H9 (cell line): ENCODE data around the gene TMEM221. TPM values are rescaled to one million over a fixed set of nuclear protein-coding genes. Genes with fewer than 3 reads are reported as not detected.

Experiments used
- DNase-seq: peaks from one replicate; pipeline ENCODE4 v3.0.0-alpha.2; 2017
- H2AFZ ChIP-seq: one replicate; pipeline ENCODE4 v1.6.1; 2013; ENCODE audit warnings: mild to moderate bottlenecking, low read length, control low read depth, moderate library complexity
- H2AK5ac ChIP-seq: 2 replicates; pipeline ENCODE4 v1.6.1; 2013; ENCODE audit warnings: low read length, control low read depth, mixed read lengths; ENCODE audit not compliant: insufficient read length
- H2BK120ac ChIP-seq: one replicate; pipeline ENCODE4 v1.6.1; 2013; ENCODE audit warnings: low read depth, mild to moderate bottlenecking, low read length, control low read depth, inconsistent platforms; ENCODE audit not compliant: poor library complexity, severe bottlenecking
- H2BK12ac ChIP-seq: 2 replicates; pipeline ENCODE4 v1.6.1; 2013; ENCODE audit warnings: low read length, control low read depth, mixed read lengths, low read depth; ENCODE audit not compliant: insufficient read length
- H2BK15ac ChIP-seq: 2 replicates; pipeline ENCODE4 v1.6.1; 2013; ENCODE audit warnings: low read depth, low read length, control low read depth
- H2BK20ac ChIP-seq: one replicate; pipeline ENCODE4 v1.6.1; 2013; ENCODE audit warnings: low read depth, mild to moderate bottlenecking, low read length, control low read depth, inconsistent platforms; ENCODE audit not compliant: poor library complexity, severe bottlenecking
- H2BK5ac ChIP-seq: 2 replicates; pipeline ENCODE4 v1.6.1; 2013; ENCODE audit warnings: low read length, control low read depth, mixed read lengths; ENCODE audit not compliant: insufficient read length
- H3K14ac ChIP-seq: 2 replicates; pipeline ENCODE4 v1.6.1; 2013; ENCODE audit warnings: low read length, control low read depth; ENCODE audit not compliant: insufficient read depth
- H3K18ac ChIP-seq: 2 replicates; pipeline ENCODE4 v1.6.1; 2013; ENCODE audit warnings: low read depth, mild to moderate bottlenecking, mixed read lengths, low read length, control low read depth; ENCODE audit not compliant: insufficient read length
- H3K23ac ChIP-seq: 2 replicates; pipeline ENCODE4 v1.6.1; 2013; ENCODE audit warnings: low read length, control low read depth, mixed read lengths, low read depth; ENCODE audit not compliant: insufficient read length
- H3K23me2 ChIP-seq: 2 replicates; pipeline ENCODE4 v1.6.1; 2013; ENCODE audit warnings: low read depth, mild to moderate bottlenecking, mixed read lengths, low read length, control low read depth; ENCODE audit not compliant: insufficient read length, poor library complexity, severe bottlenecking
- H3K27ac ChIP-seq: 2 replicates; pipeline ENCODE4 v1.5.1; 2013; ENCODE audit warnings: low read length, control low read depth, mixed read lengths, low read depth; ENCODE audit not compliant: insufficient read length
- H3K27me3 ChIP-seq: 2 replicates; pipeline ENCODE4 v1.6.1; 2013; ENCODE audit warnings: low read length, control low read depth, inconsistent platforms; ENCODE audit not compliant: insufficient read depth
- H3K4ac ChIP-seq: 2 replicates; pipeline ENCODE4 v1.6.1; 2013; ENCODE audit warnings: low read depth, mild to moderate bottlenecking, control low read depth, inconsistent platforms, low read length, moderate library complexity
- H3K4me1 ChIP-seq: 2 replicates; pipeline ENCODE4 v1.6.1; 2013; ENCODE audit warnings: low read length, control low read depth, inconsistent platforms; ENCODE audit not compliant: insufficient read depth
- H3K4me2 ChIP-seq: 2 replicates; pipeline ENCODE4 v1.6.1; 2013; ENCODE audit warnings: low read length, control low read depth, mixed read lengths; ENCODE audit not compliant: insufficient read length, insufficient read depth
- H3K56ac ChIP-seq: 2 replicates; pipeline ENCODE4 v1.6.1; 2013; ENCODE audit warnings: low read depth, mild to moderate bottlenecking, mixed read lengths, low read length, control low read depth; ENCODE audit not compliant: insufficient read length
- H3K79me1 ChIP-seq: 2 replicates; pipeline ENCODE4 v1.6.1; 2013; ENCODE audit warnings: low read depth, mild to moderate bottlenecking, moderate library complexity, low read length, control low read depth, inconsistent platforms; ENCODE audit not compliant: insufficient read depth, poor library complexity, severe bottlenecking
- H3K79me2 ChIP-seq: 2 replicates; pipeline ENCODE4 v1.6.1; 2013; ENCODE audit warnings: low read length, control low read depth, inconsistent platforms; ENCODE audit not compliant: insufficient read depth
- H3K9ac ChIP-seq: 2 replicates; pipeline ENCODE4 v1.6.1; 2013; ENCODE audit warnings: low read length, control low read depth, mixed read lengths; ENCODE audit not compliant: insufficient read length; ENCODE audit errors: extremely low read depth
- H3K9me3 ChIP-seq: one replicate; pipeline ENCODE4 v1.6.1; 2013; ENCODE audit warnings: low read depth, low read length, inconsistent platforms; ENCODE audit not compliant: control insufficient read depth
- H3T11ph ChIP-seq: one replicate; pipeline ENCODE4 v1.6.1; 2013; ENCODE audit warnings: mild to moderate bottlenecking, low read length, control low read depth, inconsistent platforms
- H4K20me1 ChIP-seq: one replicate; pipeline ENCODE4 v1.6.1; 2013; ENCODE audit not compliant: control insufficient read depth, insufficient read length, insufficient read depth
- H4K5ac ChIP-seq: 2 replicates; pipeline ENCODE4 v1.6.1; 2013; ENCODE audit warnings: low read depth, mild to moderate bottlenecking, mixed read lengths, low read length, control low read depth; ENCODE audit not compliant: insufficient read length
- H4K8ac ChIP-seq: replicated peaks from 2 replicates; pipeline ENCODE4 v1.6.1; 2013; ENCODE audit warnings: low read length, control low read depth, mixed read lengths, low read depth; ENCODE audit not compliant: insufficient read length
- H4K91ac ChIP-seq: 2 replicates; pipeline ENCODE4 v1.6.1; 2013; ENCODE audit warnings: low read depth, mild to moderate bottlenecking, moderate library complexity, mixed read lengths, low read length, control low read depth; ENCODE audit not compliant: insufficient read length
- H3K27ac Mint-ChIP-seq, 3 experiments: 2 replicates in 2 of 3; 3 replicates in 1 of 3; pipeline ENCODE4 v1.8.0; 2020 to 2021; ENCODE audit warnings: mixed read lengths in 3 of 3, mild to moderate bottlenecking in 1 of 3, moderate library complexity in 1 of 3
- H3K27me3 Mint-ChIP-seq: 2 replicates; pipeline ENCODE4 v1.8.0; 2021; ENCODE audit warnings: low read depth, mild to moderate bottlenecking, moderate library complexity, mixed read lengths
- H3K36me3 Mint-ChIP-seq, 3 experiments: 2 replicates in 2 of 3; 3 replicates in 1 of 3; pipeline ENCODE4 v1.8.0; 2020 to 2021; ENCODE audit warnings: low read depth in 3 of 3, mixed read lengths in 3 of 3; ENCODE audit not compliant: insufficient read depth in 1 of 3
- H3K4me1 Mint-ChIP-seq, 2 experiments: 2 replicates each; pipeline ENCODE4 v1.8.0; 2020; ENCODE audit warnings: mixed read lengths in 2 of 2
- H3K4me3 Mint-ChIP-seq, 2 experiments: 2 replicates in 1 of 2; 3 replicates in 1 of 2; pipeline ENCODE4 v1.8.0; 2020 to 2021; ENCODE audit warnings: mild to moderate bottlenecking in 2 of 2, mixed read lengths in 2 of 2, moderate library complexity in 1 of 2
- H3K9me3 Mint-ChIP-seq, 2 experiments: 2 replicates in 1 of 2; 3 replicates in 1 of 2; pipeline ENCODE4 v1.8.0; 2020; ENCODE audit warnings: mild to moderate bottlenecking in 2 of 2, mixed read lengths in 2 of 2, moderate library complexity in 1 of 2
- WGBS: extraction: QIAGEN DNeasy Blood & Tissue Kit; methylation state at CpG from one replicate; pipeline ENCODE4 v1.1.7; 2013; ENCODE audit warnings: missing lambda C conversion rate, low lambda C conversion rate, mixed read lengths; ENCODE audit not compliant: insufficient read length; ENCODE audit errors: extremely low coverage; 5-methylcytosine and 5-hydroxymethylcytosine counted together
- total RNA-seq: library from RNA; stranded (reverse); gene quantifications from 2 replicates; pipeline ENCODE4 v1.2.1, GENCODE V29; 2021
- TF ChIP-seq, protein P1 (sequence below): fragments of 200-600 bp; sonication (generic); conservative IDR thresholded peaks from 3 replicates; pipeline ENCODE4 v1.8.0; 2021; ENCODE audit warnings: antibody characterized with exemption, mild to moderate bottlenecking

TMEM221 gene
- total RNA-seq, 1 experiment from 2014 or later = 1.4 TPM

DNA sequence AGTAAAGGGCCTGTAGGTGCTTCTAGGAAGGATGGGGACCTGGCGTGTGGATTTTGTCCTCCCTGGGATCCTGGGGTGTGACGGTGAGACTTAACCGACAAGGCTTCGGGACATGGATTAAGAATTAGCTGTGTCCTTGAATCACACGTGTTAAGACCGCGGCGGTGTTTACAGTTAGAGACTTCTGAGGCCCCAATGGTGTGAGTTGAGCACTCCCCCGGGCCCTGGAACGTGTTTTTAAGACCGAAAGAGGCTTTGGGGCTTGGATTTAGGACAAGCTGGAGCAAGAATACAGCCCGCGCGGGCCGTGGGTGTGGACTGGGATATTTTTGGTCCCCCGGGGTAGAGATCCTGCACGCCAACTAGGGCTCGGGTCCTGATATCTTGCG is 20.6 kb upstream of the TMEM221 start:
- Histone ChIP-seq H2BK5ac (no peak overlapping the region), H2AK5ac (no peak overlapping the region), H3K4me2 (peak overlapping the region; percentile 75), H3K23ac (no peak overlapping the region), H2BK20ac (no peak overlapping the region), H3K56ac (no peak overlapping the region), H4K8ac (no peak overlapping the region), H3K14ac (no peak overlapping the region), H2AFZ (no peak overlapping the region), H3T11ph (no peak overlapping the region), H3K9ac (no peak overlapping the region), H4K5ac (no peak overlapping the region), H2BK12ac (no peak overlapping the region), H3K79me2 (no peaks in the 10 kb centered on the region), H4K20me1 (no peaks in the 10 kb centered on the region), H3K27ac (no peak overlapping the region), H3K79me1 (no peaks in the 10 kb centered on the region), H3K4ac (no peak overlapping the region), H3K9me3 (no peaks in the 10 kb centered on the region), H2BK120ac (no peak overlapping the region), H3K27me3 (peaks cover 5% of the 10 kb centered on the region; the same call in 1 of the 2 replicates), H3K4me1 (no peaks in the 10 kb centered on the region), H3K18ac (no peak overlapping the region), H4K91ac (no peak overlapping the region), H3K23me2 (peaks cover 17% of the 10 kb centered on the region), H2BK15ac (no peak overlapping the region)
- peaks cover 19 to 28% of the 10 kb centered on the region in 2 experiments for H3K4me1 Mint-ChIP-seq
- H3K27me3 Mint-ChIP-seq = peaks cover 41% of the 10 kb centered on the region
- H3K4me3 Mint-ChIP-seq = peak overlapping the region; percentile 87 to 95
- WGBS = no CpG with 5 or more reads among the region's 19 CpGs
- peak overlapping the region; percentile 96 to 99 (median 97); a peak in 6 of 7 replicates for H3K27ac Mint-ChIP-seq
- no peaks in the 10 kb centered on the region; a peak in 2 of 5 replicates for H3K9me3 Mint-ChIP-seq
- TF ChIP-seq, protein P1, sequence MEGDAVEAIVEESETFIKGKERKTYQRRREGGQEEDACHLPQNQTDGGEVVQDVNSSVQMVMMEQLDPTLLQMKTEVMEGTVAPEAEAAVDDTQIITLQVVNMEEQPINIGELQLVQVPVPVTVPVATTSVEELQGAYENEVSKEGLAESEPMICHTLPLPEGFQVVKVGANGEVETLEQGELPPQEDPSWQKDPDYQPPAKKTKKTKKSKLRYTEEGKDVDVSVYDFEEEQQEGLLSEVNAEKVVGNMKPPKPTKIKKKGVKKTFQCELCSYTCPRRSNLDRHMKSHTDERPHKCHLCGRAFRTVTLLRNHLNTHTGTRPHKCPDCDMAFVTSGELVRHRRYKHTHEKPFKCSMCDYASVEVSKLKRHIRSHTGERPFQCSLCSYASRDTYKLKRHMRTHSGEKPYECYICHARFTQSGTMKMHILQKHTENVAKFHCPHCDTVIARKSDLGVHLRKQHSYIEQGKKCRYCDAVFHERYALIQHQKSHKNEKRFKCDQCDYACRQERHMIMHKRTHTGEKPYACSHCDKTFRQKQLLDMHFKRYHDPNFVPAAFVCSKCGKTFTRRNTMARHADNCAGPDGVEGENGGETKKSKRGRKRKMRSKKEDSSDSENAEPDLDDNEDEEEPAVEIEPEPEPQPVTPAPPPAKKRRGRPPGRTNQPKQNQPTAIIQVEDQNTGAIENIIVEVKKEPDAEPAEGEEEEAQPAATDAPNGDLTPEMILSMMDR = no peak
- H3K36me3 Mint-ChIP-seq = no peaks in the 10 kb centered on the region; a peak in 1 of 7 replicates
- DNase-seq = no peak
